HS-5 (cell line): ENCODE results near the gene ZBTB47.

Source experiments
- DNase-seq: peaks from one replicate; pipeline ENCODE4 v3.0.0-alpha.2; 2012; ENCODE audit warnings: low read depth

ZBTB47 gene

DNA sequence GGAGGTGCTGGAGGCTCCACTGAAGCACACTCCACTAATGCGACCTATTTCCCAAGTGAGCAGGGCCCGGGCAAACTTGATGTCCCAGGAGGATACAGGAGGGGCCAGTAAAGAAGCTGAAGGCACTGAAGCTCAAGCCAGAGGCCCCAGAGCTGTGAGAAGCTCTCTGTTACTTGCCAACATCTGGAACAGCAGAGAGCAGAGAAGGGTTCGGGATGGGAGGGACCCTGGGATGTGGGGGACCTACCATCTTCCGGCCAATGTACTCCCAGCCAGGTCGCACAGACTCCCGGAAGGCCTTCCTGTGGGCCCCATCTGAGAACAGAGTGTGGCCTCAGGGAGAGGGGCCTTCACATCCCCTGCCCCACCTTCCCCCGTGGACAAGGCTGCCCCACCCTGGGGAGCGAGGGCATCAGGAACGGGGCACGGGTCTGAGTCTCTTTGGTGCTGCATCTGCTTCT lies 46.0 kb downstream of the ZBTB47 start:
- no peak for DNase-seq

- DNase-seq: no peak
These were observed 47.1 kb downstream of the ZBTB47 start for GRCh38 chr3:42700366-42701288.

- DNase-seq: no peak
These were observed 48.0 kb downstream of the ZBTB47 start for GRCh38 chr3:42701371-42702065.

- no peak for DNase-seq
These were observed 48.8 kb downstream of the ZBTB47 start, which contains the start of gene HHATL for GRCh38 chr3:42702066-42702951. HHATL (minus strand) TSS chr3:42702798; CDS start chr3:42700826, 1,972 bp downstream.

DNA sequence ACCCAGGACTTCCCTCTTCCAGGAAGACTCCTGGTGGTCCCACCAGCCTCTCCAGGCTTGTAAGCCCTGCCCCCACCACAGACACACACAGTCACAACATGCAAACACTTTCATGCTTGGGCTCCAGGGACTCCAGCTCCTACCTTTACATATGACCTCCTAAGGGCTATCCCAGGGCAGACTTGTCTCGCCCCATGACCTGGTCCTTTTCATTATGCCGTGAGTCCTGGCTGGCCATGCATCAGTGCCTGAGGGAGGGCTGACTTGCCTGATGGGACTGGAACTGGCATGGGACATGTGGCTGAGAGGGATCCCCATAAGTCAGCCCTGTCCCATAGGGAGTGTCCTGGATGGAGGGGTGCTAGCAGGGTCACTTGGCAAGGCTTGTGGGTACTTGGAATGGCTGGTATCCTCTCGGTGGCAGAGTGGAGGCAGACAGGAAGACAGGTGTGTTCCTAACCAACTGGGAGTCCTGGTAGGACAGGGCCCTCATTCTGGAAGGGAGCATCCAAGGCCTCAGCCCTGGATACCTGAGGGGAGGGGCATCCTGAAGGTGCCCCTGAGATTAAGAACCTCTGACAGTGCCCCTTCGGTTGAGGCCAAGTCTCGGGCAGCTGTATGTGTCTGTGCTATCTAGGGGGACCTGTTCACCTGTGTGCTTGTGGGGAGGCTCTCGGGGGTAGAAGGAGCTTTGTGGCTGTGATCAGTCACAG lies 49.6 kb downstream of the ZBTB47 start:
- DNase-seq: no peak

- no peak for DNase-seq
These were observed 50.2 kb downstream of the ZBTB47 start for GRCh38 chr3:42703695-42704025.

- no peak for DNase-seq
These were observed 50.8 kb downstream of the ZBTB47 start for GRCh38 chr3:42704136-42704841.

DNA sequence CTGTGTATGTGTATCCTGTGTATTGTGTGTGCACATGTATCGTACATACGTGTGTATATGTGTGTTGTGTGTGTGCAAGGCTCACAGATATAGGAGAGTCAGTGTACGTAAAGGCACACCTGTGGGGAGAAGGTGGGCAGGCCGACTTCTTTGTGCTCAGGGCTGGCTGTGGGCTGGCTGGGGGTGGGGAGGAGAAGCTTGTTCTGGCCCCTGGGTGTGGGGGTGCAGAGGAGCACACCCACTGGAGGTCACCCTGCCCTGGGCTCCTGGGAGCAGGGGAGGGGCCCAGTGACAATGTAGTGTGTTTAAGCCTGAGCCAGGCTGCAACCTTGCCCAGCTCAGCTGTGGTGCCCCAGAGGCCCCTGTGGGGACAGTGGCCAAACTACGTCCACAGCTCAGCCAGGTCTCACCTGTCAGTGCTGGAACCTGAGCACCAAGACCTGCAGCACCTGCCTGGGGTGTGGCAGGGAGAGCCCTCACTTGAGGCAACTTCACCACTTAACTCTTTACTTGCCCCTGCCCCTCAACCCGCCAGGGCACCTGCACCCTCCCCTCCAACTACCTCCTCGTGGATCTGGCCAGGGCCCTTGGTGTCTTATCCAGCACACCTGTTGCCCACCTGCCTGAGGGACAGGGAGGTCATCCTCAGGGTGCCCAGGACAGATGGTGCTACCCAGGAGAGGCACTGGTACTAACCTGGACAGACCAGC lies 51.7 kb downstream of the ZBTB47 start:
- DNase-seq: no peak

DNA sequence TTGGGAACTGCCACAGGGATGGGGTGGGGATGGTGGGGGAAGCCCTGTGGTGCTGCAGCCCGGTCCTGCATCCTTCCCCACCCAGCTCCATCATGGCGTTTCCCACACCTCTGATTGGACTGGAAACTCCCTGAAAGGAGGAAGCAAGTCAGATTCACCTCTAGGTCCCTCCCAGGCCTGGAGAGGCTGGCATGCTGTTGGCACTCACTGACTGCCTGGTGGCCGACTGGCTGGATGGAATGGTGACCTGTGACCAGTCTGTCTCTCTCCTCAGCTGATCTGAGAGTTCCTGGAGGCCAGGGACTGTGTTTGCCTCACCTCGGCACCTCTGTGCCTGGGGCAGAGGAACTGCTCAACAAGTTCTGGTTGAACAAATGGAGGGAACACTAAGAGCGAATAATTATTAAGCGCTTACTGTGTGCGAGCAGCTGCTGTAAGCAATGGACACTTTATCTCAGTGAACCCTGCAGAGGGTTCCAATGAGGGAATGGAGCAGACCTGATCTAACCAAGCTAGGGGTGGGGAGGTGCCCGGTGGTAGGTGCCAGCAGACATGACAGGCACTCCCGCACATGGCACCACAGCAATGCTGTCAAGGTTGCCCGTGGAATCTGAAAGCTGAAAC lies 52.6 kb downstream of the ZBTB47 start:
- no peak for DNase-seq

- DNase-seq: no peak
These were observed 53.5 kb downstream of the ZBTB47 start for GRCh38 chr3:42706721-42707619.

- DNase-seq: no peak
These were observed 54.3 kb downstream of the ZBTB47 start for GRCh38 chr3:42707620-42708355.

- no peak for DNase-seq
These were observed 55.2 kb downstream of the ZBTB47 start for GRCh38 chr3:42708611-42709151.

- no peak for DNase-seq
These were observed 56.1 kb downstream of the ZBTB47 start for GRCh38 chr3:42709621-42710020.

DNA sequence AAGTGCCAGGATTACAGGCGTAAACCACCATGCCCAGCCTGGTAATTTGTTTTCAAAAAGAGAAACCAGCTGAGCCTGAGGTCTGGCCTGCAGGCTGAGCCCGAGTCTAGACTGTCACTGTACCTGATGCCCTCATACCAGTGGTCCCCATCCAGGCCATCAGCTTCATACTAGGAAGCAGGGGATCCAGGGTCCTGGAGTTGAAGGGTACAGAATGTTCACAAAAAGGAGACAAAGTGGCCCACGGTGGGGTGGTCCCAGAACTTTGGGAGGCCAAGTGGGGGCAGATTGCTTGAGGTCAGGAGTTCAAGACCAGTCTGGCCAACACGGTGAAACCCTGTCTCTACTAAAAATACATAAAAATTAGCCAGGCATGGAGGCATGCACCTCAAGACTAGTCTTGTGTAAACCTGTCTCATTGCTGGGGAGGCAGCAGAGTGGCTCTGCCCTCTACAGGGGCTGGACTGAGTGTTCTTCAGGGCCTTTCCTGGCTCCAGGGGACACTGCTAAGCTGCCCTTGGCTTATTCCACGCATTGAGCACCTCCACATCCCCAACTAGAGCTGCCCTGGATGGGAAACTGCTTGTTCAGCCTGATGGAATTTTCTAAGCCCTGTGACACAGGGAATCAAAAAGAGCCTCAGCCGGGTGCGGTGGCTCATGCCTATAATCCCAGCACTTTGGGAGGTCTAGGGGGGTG lies 57.0 kb downstream of the ZBTB47 start:
- no peak for DNase-seq

GRCh38 chr3:42711491-42712343 lies 58.2 kb downstream of the ZBTB47 start:
- DNase-seq: no peak

DNA sequence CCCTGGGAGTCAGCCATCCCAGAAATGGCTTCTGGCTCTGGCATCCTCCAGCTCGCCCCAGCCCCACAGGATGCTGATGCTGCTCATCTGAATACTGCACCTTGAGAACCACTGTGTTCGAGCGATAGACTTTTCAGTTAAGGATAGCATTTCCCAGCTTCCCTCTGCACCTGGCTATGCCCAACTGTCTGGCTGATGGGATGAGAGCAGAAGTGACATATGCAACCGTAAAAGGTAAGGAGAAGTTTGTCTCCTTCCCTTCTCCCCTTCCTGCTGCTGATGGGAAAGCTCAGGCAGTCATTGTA lies 58.8 kb downstream of the ZBTB47 start:
- DNase-seq: no peak
